ENCODE results near the gene PLCL2.
A peak's percentile ranks its signal among the peaks of the same experiment; 100 is the strongest.
"Not testable (repeated sequence)": the region's sequence is repeated elsewhere in the genome, so short reads cannot be mapped to it uniquely, and the experiment has no call there.

The PLCL2 gene

DNA sequence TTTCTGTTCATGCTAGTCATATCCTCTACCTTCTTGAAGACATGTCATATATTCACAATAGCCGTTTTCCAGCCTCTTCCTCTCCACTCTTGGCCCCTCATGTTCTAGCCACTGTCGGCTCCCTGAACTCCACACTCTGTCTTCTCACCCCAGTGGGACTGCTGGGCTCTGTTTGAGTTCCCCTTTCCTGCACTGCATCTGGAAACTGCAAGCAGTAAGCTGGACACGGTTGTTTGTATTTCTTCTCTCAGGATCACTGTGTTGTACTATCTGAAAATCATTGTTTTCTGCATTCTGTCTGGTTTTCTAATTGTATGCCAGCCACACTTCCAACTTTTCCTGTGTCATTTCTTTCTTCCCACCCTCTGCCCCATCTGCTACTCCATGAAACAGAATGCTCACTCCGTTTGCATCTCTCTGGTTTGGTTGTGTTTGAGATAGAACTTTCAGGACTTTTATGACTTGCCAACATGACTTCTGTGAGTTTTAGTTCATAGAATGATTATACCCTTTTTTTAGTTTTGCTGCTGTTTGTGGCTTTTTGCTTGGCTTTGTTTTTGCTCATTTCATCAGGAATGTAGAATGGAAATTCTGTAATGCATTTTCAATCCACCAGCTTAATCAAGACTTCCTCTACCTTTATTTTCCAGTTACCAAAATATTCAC is 192.3 kb downstream of the PLCL2 start:
- DNase-seq (ENCODE audit: low spot score): no peak

DNA sequence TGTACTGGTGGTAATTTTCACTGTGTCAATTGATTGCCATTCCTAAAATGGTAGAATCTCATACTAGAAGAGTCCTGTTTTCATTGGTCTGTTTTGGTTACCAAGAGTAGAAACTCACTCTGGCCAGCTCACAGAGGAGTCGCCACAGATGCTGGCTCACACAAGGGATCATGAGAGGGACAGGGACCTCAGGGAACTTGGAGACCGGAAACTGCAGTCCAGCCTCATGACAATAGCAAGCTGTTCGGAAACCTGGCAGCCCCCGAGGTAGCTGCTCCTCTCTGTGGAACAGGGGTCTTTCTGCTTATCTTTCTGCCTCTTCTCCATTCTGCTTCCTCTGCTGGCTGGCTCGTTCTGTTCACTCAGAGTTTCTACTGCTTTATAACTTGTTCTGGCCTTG is 192.9 kb downstream of the PLCL2 start:
- DNase-seq (ENCODE audit: low spot score): no peak

DNA sequence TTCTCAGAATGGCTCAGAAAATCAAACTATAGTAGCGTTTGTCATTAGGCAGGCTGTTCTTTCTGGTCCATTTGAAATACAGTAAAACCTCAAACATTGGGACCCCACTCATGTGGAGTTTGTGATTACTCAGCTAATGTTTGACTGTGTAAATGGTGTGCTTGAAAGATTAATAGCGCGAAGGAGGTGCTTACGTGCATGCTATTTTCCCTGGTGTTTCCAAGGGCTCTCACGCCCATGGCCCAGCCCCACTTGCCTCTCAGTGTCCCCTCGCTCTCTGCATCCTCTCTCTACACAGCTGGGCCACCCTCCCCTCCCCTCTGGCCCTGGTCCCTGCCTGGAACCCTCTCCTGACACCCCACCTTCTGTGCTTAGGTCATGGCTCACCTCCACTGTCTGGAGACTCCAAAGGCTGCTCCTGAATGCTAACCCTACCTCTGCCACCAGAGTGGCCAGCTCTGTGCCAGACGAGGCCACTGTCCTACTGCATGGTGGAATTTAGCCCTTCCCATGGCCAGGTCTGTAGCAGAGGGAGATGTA is 194.2 kb downstream of the PLCL2 start:
- no peak for DNase-seq (ENCODE audit: low spot score)

DNA sequence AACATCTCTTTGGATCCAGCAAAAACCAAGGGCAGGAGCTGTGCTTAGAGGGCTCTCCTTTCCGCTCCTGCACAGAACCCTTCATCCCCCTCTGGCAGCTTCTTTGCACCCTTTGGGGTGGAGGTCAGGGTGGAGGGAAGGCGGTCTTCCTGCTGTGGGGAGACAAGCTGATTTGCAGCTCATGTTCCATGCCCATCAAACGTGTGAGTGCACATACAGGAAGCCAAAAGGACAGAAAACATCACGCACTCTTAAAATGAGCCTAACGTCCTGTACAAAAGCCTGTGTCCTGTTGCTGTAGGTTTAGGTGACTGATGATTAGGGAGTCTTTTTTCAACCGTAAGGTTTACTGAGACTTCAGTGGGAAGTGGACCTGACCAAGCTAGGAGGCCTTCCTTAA is 195.2 kb downstream of the PLCL2 start:
- no peak for DNase-seq (ENCODE audit: low spot score)

DNA sequence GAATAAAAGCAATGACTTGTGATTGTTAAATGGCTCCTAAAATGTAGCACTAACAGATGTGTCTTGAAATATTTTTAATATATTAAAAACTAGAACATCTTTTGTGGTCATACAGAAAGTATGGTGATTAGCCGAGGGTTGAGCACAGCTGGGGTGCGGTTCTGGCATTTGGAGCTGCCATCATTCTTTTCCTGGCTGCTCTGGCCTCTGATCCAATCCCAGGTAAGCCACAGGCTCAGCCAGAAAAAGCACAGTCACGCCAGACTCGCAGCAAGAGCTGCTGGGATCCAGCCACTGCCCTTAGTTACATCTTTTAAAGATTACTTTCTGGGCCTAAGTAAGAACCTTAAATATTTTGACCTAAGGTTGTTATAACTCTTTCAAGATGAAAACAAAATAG is 196.8 kb downstream of the PLCL2 start:
- no peak for DNase-seq (ENCODE audit: low spot score)

DNA sequence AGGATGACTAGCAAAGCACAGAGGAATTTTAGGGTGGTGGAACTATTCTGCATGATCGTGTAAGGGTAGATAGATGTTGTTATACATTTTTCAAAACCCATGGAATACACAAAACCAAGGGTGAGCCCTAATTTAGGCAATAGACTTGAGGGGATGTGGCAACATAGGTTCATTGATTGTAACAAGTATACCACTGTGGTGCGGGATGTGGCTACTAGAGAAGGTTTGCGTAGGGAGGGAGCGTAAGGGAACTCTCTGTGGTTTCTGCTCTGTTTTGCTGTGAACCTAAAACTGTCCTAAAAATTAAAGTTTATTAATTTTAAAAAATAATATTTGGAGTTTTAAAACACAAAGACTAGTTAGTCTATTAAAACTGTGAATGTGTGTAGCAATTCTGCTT is 202.8 kb downstream of the PLCL2 start:
- no peak for DNase-seq (ENCODE audit: low spot score)

DNA sequence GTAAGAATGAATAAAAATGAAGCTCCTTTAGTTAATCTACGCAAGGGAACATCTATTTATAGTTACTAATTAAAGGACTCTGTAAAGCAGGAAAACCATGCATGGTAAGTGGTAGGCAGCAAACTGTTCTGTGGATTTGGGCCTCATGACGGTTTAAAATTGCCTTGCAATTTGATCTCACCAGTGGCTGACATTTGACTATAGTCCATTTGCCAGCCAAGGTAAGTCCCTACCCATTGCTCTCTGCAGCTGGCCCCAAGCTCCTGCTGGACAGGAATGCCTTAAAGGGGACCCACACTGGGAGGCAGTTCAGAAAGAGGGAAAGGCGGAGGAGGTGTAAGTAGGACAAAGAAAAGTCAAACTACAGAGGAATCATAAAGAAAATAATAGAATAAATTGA is 203.3 kb downstream of the PLCL2 start:
- no peak for DNase-seq (ENCODE audit: low spot score)

DNA sequence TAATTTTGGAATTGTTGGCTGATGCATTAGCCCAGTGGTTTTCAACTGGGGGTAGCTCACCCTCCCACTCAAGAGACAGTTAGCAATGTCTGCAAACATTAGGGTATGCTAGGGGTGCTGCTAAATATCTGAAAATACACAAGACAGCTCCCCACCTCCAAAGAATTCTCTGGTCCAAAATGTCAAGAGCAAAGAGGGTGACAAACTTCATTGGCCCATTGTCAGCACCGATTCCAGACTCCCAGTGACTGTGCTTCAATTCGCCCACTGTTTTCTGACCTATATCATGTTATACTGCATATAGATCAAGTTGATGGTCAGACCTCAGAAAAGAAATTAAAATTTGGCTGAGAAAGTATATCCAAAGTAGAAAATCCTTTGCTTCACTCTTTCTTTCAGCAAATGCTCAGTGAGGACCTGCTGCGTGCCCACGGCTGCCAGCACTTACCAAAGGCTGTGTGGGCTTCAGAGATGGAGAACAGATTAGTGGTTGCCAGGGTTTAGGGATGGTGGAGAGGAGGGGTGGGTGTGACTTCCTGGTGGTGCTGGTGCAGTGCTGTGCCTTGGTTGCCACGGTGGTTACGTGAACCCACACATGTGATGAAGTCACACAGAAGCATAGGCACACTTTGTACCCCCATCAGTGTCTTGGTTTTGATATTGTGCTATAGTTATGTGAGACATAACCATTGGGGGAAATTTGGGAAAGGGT is 204.0 kb downstream of the PLCL2 start:
- peak; percentile 41 for DNase-seq (ENCODE audit: low spot score)

DNA sequence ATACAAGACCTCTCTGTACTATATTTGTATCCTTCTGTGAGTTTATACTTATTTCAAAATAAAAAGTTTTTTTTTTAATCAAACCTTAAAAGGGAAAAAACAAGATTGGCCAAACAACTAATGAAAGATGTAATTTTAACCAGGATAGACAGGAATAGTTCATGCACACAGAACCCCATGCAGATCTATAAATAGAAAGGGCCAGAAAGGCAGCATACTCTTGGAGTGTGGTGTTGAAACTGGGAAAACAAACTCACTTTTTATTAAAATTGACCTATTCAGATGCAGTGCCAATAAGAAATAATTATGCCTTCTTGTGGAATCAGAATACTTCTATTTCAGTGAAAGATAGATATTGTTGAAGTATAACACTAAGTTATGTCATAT is 204.6 kb downstream of the PLCL2 start:
- DNase-seq (ENCODE audit: low spot score): no peak

DNA sequence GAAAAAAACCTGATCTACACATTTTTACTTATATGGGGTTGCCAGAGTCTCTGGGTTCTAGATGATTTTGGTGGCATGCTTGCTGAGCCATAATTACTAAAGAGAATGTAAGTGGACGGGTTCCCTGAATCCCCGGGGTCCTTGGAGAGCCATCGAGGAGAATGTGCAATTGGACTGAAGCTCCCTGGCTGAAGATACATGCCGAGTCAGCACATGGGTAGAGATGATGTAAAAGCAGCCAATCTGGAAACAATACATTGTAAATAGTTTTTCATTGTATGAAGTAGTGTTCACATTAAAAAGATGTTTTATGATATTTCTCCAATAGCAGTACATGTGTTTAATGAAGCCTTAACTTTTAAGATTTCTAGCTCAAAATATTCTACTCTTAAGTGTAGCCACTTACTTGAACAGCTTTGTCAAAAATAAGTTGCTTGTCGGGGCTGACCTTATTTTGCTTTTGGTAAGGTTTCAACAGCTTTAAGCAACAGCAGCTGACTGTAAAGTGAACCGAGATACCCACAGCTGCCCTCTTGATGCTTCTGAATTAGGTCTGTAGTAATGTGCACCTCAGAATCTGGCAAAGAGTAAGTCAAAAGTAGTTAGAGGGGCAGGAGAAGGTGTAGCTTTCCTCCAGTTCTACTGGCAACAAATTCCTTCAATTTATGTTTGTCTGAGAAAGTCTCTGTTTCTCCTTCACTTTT is 205.7 kb downstream of the PLCL2 start:
- no peak for DNase-seq (ENCODE audit: low spot score)

DNA sequence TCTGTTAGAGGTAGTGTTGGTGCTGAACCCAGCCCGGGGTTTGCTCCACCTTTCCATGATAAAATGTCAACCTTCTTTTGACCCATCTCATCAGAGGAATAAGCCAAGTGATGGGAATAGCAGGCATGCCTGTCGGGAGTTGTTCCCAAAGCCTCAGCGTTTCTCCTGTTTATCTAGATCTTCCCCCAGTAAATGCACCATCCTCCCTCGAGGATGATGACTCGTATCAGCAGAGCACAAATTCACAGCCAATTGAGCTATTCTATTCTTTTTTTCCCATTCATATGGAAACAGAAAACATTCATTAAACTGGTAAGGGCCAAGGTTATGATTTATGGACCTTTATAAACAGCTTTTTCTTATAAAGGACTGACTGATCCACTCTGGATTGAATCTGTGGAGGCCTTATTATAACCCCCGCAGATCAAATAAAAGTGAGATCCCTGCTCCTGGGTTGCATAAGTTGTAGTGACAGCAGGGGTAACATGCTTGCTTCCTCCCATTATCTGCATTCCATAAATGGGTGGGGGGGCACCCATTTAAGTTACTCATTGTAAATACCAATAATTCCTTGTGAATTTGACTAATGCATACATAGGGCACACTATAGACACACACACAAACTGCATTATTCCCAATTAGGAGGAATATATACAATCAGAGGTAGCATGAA is 207.3 kb downstream of the PLCL2 start:
- DNase-seq (ENCODE audit: low spot score): no peak

DNA sequence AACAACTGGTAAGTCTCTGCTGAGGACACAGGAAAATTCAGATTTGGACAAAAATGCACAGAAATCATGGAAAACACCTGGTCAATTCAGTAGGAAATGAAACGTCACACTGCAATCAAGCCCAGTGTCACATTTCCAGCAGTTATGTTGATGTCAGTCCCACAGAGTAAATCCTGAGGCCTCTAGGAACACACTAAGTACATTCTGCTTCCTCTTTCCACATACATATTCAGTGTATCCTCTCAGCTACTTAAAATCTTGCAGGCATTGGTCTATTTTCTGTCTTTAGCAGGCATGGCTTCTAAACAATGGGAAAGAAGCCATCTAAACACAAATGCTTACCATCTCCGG is 207.8 kb downstream of the PLCL2 start:
- no peak for DNase-seq (ENCODE audit: low spot score)

DNA sequence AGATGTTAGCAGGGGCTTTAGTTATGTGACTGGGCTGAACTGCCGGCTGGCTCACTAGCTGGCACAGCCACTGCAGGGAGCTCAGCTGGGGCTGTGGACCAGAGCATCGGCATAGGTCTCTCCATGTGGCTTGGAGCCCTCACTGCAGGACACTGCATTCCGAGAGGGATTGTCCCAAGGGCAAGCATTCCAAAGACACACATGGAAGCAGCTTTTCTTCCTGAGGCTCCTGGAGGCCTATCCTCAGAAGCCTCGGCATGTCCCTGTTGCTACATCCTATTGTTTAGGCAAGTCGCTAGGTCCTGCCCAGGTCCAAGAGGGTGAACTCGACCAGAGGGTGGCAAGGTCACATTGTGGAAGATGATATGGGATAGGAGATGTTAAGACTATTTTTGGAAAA is 209.8 kb downstream of the PLCL2 start:
- DNase-seq (ENCODE audit: low spot score): no peak

DNA sequence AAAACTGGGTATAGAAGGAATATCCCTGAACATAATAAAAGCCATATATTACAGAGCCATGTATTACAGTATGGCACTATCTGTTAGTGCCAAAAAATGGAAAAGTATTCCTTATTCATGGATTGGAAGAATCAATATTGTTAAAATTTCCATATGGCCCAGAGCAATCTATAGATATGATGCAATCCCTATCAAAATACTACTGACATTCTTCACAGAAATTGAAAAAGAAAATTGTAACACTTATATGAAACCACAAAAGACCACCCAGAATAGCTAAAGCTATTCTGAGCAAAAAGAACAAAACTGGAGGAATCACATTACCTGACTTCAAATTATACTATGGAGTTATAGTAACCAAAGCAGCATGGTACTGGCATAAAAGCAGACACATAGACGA is 218.8 kb downstream of the PLCL2 start:
- DNase-seq (ENCODE audit: low spot score): no peak

DNA sequence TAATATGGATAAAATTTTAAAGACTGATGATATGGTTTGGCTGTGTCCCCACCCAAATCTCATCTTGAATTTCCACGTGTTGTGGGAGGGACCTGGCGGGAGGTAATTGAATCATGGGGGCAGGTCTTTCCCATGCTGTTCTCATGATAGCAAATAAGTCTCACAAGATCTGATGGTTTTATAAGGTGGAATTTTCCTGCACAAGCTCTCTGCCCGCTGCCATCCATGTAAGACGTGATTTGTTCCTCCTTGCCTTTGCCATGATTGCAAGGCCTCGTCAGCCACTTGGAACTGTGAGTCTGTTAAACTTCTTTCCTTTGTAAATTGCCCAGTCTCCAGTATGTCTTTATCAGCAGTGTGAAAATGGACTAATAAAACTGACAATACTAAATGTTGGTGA is 222.0 kb downstream of the PLCL2 start:
- DNase-seq (ENCODE audit: low spot score): not testable (repeated sequence)

DNA sequence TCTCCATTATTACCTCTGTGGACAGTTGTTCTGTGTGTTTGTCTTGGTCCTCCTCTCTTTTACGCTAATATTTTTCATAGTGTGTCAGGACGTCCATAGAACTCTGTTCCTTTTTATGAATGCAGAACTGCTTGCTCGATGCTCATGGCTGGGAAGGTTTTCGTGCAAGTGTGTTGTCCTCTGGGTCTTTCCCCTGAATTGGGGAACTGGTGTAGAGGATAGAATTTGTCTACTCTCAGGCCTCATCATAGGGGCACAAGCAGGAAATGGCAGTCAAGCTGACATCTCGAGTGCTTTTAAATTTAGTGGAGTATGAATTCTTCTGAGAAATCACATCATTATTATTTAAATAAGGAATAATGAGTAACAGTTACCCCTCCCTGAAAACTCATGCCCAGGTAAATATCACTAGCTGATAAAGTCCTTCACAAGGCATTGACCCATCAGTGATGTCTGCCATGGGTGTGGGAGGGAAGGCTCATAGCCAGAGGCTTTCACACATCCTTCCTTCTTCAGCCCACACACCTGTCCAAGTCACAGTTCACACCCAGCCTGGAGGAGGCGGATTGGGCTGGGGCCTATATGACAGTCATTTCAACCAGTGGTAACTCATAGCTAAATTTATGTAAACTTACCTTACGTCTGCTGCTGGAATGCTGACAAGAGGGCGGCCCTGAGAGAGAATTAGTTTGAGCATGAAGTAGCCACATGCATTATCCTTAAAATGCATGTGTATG is 226.1 kb downstream of the PLCL2 start:
- DNase-seq (ENCODE audit: low spot score): no peak

DNA sequence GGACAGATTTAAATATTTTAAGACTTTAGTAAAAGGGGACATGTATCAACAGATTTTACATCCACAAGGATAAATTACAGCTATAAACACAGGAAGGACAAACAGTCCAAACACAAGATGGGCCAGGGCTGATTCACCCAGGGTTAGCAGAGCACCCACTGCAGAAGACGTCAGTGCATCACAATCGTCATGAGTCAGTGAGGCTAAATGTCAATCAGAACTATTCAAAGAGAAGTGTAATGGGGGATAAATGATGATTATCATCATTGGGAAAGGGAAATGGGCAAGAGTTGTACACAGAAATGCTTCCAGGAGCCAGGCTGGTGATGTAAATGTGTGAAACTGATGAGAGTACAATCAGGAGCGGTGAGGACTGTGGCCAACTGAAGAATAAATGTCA is 226.8 kb downstream of the PLCL2 start:
- no peak for DNase-seq (ENCODE audit: low spot score)

DNA sequence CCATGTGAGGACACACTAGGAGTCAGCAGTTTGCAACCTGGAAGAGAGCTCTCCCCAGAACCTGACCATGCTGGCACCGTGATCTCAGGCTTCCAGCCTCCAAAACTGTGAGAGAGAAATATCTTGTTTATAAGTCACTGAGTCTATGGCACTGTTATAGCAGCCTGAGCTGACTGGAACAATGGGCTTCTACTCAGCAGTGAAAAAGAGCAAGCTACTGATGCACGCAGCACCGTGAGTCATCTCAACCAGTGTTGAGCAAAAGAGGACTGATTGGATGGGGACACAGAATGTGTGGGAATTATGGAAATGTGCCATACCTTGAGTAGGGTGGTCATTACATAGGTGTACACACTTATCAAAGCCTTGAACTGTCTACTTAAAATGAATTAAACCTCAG is 230.4 kb downstream of the PLCL2 start:
- no peak for DNase-seq (ENCODE audit: low spot score)

DNA sequence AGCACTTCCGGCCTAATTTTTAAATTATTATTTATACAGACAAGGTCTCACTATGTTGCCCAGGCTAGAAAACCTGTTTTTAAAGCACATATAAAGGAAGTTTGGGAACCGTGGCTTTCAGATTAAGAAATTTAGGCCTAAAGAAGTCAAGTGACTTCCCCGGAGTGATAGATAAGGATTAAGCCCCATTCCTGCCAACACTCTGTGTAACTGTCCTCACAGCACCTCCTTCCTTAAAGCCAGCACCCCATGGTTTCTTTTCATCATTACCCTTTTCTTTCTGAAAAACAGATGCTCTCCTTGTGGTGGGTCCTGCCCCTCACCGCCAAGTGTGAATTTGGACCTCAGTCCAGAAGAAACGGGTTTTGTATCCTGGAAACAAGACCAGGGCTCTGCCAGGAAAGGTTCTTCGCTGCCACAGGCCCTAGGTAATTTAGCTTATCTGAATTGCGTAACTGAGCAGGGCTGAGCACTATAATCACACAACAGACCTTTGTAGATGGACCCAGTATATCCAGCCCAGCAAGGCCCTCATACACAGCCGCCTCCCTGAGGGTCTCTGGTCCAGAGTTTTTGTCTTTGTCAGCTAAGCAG is 231.3 kb downstream of the PLCL2 start:
- no peak for DNase-seq (ENCODE audit: low spot score)

DNA sequence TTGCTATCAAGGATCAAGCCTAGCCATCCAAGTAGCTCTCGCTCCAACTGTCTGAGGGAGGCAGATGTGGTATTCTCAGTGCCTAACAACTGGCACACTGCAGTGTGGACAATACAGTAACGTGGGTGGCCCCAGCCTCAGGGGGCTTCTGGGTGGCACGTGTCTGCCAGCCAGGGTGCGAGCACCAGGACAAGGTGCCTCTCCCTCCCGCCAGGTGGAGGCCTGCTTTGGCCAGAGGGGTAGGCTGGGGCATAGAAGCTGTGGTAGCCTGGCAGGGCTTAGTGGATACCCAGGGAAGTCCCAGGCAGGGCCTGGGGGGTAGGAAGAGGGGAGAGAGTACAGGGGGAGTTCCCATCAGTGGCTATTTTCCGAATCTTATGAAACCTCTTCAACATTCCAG is 234.0 kb downstream of the PLCL2 start:
- DNase-seq (ENCODE audit: low spot score): no peak

DNA sequence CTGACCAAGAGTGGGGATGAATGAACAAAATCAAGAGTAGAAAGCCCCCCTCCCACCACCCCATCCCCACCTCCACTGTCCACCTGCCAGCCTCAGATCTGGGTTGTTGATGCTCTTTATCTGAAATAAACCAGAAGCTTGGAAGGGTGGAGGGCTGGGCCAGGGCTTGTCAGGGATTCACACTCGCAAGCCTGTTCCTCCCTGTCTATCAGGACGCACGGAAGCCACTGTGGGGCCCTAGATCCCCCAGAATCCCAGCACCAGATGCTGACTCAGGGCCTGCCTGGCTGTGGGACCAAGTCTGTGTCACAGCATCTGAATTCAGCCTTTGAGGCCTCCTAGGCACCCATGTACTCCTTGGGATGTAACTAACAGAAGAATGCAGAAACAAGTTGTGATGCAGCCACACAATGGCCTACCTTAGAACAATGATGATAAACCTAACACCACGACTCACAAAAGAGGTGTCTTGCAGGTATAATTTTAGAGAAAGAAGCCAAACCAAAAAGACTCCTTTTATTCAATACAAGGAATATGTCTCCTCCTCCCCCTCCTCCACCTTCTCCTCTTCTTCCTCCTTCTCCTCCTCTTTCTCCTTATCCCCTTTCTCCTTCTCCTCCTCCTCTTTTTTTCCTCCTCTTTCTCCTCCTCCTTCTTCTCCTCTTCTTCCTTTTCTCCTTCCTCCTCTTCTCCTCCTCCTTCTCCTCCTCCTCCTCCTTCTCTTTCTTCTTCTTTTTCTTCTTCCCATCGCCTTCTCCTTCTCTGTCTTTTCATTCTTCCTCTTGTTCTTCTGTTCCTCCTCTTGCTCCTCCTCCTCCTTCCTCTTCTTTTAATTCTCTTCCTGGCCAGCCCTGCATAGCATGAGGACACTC is 234.7 kb downstream of the PLCL2 start:
- DNase-seq (ENCODE audit: low spot score): no peak

Data from CD4-positive, alpha-beta T cell treated with Interleukin-15 for 4 hours (primary cell).